Astrocyte of the cerebellum (primary cell): ENCODE results near the gene IGDCC3.

Source experiments
- DNase-seq: peaks from one replicate; pipeline ENCODE4 v3.0.0-alpha.2; 2011; ENCODE audit warnings: low read depth
- H3K4me3 ChIP-seq: 2 replicates; pipeline ENCODE4 v1.5.1; 2011; ENCODE audit warnings: mild to moderate bottlenecking, low read depth, low read length, moderate library complexity
- in situ Hi-C: cut with HindIII; loops from 2 replicates; pipeline ENCODE4 v1.10.0; 2017; ENCODE audit warnings: low sequenced_read_pairs
- TF ChIP-seq, protein P1 (sequence below): IDR thresholded peaks from 2 replicates; pipeline ENCODE4 v1.5.1; 2012; ENCODE audit warnings: low read length, low read depth, moderate library complexity, mild to moderate bottlenecking; ENCODE audit errors: missing control alignments

The IGDCC3 gene

DNA sequence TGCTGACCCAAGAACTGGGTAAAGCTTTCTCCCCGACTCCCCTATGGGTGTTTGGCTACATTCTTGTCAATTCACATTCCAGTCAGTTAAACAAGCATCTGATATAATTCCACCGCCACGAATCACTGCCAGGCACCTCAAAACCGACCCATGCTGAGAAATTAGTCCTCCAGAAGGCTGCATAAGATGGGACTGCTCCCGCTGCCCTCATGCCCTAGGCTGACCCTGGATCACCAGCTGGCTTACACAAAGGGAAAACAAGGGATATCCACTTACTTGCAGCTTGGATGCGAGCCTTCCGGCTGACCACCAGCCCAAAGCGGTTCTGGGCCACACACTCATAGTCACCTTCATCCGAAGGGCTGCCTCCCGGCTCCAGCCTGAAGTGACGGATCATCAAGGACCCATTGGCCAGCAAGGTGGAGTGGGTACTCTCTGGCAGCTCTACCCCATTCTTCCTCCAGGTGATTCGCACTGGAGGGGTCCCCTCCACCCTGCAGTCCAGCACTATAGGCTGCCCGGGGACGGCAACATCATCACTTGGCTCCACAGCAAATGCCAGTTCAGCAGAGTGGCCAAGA lies 2.9 kb downstream of the IGDCC3 start:
- in situ Hi-C loops: loop anchor here (10.0 kb wide), 1 partner anchor 50 kb away; no protein-coding TSS in a partner anchor
- TF ChIP-seq, protein P1, sequence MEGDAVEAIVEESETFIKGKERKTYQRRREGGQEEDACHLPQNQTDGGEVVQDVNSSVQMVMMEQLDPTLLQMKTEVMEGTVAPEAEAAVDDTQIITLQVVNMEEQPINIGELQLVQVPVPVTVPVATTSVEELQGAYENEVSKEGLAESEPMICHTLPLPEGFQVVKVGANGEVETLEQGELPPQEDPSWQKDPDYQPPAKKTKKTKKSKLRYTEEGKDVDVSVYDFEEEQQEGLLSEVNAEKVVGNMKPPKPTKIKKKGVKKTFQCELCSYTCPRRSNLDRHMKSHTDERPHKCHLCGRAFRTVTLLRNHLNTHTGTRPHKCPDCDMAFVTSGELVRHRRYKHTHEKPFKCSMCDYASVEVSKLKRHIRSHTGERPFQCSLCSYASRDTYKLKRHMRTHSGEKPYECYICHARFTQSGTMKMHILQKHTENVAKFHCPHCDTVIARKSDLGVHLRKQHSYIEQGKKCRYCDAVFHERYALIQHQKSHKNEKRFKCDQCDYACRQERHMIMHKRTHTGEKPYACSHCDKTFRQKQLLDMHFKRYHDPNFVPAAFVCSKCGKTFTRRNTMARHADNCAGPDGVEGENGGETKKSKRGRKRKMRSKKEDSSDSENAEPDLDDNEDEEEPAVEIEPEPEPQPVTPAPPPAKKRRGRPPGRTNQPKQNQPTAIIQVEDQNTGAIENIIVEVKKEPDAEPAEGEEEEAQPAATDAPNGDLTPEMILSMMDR: no peak
- no peak overlapping the region for H3K4me3 ChIP-seq
- DNase-seq: no peak

DNA sequence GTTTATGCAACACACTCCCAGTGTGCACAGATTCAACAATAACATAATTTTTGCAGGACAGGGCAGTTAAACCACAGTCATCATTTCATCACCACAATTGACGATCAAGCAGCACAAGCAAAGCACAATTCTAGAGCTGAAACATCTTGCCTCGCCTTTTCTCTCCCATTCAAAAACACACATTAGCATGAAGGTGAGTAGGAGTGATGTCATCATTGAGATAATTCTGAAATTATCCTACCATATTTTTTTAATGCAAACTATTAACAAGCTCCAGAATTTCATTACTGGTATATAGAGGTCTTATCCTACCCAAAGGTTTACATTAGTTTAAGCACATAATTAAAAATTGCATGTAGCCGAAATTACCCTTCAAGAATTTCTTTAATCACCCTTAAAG lies 3.5 kb downstream of the IGDCC3 start:
- in situ Hi-C loops: loop anchor here (10.0 kb wide), 1 partner anchor 50 kb away; no protein-coding TSS in a partner anchor
- no peak for DNase-seq
- no peak overlapping the region for H3K4me3 ChIP-seq
- TF ChIP-seq, protein P1: no peak

DNA sequence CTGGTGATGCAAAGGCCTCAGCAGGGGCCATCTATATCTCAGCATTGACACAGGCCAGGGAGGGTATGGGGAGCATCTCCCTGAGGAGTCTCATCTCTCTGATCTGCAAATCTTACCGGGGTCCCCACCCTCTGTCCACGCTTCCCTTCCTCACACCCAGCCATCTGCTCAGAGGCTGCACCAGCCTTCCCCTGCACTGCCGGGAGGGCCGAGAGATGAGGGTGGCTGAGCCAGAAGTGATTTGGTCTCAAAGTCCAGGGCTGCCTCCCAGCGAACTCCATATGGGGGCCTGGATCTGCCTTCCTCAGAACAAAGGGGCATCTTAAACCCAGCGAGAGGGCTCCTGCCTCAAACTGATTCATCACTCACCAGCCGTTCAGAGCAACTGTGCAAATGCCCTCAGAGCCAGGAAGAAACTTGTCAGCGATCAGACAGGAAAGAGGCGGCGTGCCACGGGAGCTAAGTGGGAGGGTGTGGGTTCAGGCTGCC lies 4.6 kb downstream of the IGDCC3 start:
- in situ Hi-C loops: loop anchor here (10.0 kb wide), 1 partner anchor 48 kb away; no protein-coding TSS in a partner anchor
- TF ChIP-seq, protein P1: no peak
- no peak for DNase-seq
- no peak overlapping the region for H3K4me3 ChIP-seq

DNA sequence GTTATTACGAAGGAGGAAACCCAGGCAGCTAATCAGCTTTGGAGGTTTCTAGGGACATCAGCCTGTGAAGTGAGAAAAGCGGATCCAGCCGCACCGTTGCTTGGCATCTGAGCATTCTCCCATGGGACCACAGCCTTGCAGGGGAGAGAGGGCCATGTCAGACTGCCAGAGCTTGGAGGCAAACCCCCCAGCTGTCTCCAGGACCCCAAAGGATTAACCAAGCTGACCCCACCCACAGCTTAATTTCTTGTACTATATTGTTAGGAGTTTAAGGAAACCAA lies 5.1 kb downstream of the IGDCC3 start:
- DNase-seq: no peak
- TF ChIP-seq, protein P1: no peak
- in situ Hi-C loops: loop anchor here (10.0 kb wide), 1 partner anchor 48 kb away; no protein-coding TSS in a partner anchor
- H3K4me3 ChIP-seq: no peak overlapping the region

DNA sequence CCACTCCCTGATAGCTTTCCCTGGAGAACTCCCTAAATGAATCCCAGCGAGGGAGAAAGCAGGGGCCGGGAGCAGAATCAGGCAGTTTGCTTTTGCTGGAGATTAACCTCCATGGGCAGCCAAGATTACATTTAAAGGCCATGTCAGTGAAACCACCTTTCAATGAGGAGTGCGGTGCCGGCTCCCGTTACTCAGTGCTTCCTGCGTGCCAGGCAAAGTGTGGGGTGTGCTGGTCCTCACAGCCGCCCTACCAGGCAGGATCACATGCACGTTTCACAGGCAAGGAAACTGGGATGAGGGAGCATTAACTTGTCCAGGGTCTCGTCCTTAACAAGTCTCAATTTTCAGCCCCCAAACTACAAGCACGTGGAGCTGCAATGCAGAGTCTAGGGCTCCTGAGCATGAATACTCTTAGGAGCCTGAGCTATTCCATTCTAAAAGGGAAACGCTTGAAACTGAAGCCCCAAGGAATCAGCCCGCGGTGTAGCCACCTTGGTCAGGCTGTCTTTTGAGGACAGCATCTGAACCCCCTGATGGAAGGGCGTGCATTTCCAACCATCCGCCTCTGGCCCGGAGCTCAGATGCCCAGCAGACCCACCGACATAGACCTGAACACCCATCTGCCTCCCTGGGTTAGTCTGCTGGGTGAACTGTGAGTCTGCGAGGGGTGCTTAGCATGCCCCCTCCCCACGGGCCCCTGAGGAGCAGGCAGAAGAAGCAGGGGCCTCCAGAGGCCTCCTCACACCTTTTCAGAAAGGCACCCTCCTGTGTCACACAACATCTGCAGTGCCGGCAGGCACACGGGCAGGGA lies 5.6 kb downstream of the IGDCC3 start:
- no peak overlapping the region for H3K4me3 ChIP-seq
- in situ Hi-C loops: loop anchor here (10.0 kb wide), 1 partner anchor 47 kb away; no protein-coding TSS in a partner anchor
- DNase-seq: no peak
- TF ChIP-seq, protein P1: no peak

DNA sequence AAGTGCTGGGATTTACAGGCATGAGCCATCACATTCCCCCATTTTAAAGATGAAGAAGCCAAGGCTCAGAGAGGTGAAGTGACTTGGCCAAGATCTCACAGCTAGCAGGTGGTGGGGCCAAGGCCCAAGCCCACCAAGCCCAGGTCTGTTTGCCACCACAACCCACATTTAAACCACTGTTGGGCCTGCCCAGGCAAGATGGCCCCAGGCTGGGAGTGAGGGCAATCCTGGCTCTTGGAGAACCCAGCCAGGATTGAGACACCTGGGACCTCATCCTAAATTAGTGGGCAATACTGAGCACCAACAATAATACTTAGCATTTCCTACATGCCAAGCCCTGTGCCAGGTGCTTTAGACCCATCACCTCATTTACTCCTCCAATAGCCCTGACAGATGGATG lies 6.9 kb downstream of the IGDCC3 start:
- H3K4me3 ChIP-seq: no peak overlapping the region
- DNase-seq: no peak
- TF ChIP-seq, protein P1: no peak
- in situ Hi-C loops: loop anchor here (10.0 kb wide), 1 partner anchor 46 kb away; no protein-coding TSS in a partner anchor
